Measurements from ENCODE around the gene STK32C. TPM values are rescaled to one million over a fixed set of nuclear protein-coding genes. Genes with fewer than 3 reads are reported as not detected.

Gene STK32C
- total and polyA plus RNA-seq, 4 donors = 4.9 to 12.4 (median 9.7) TPM

- Histone ChIP-seq H3K9me3 (ENCODE audit: control insufficient read depth, low read length) (no peaks in the 10 kb centered on the region), H3K27ac (ENCODE audit: low read depth in 1 of 2, low read length in 2 of 2) (no peak overlapping the region), H3K4me1 (ENCODE audit: control insufficient read depth in 1 of 2, insufficient read depth in 2 of 2, low read length in 2 of 2) (no peaks in the 10 kb centered on the region), H3K27me3 (ENCODE audit: control insufficient read depth in 1 of 2, insufficient read depth in 2 of 2, low read length in 1 of 2) (no peaks in the 10 kb centered on the region), H3K36me3 (ENCODE audit: control insufficient read depth in 1 of 2, insufficient read depth in 2 of 2, low read length in 1 of 2) (no peaks in the 10 kb centered on the region), H3K4me3 (ENCODE audit: low read length in 2 of 2) (no peak overlapping the region)
- ATAC-seq (ENCODE audit: low FRiP score) (no peak), DNase-seq (peak; percentile 22 to 65)
- 47 to 51% methylated on average over 18 of the region's 18 CpGs for WGBS, 2 donors
- intact Hi-C loops (cut with DNase I) = no loop called here
These were observed 114.6 kb downstream of the STK32C start for GRCh38 chr10:132192991-132193665.

GRCh38 chr10:132192076-132192975, 115.4 kb downstream of the STK32C start:
- WGBS, 2 donors = 88 to 93% methylated on average over 28 of the region's 28 CpGs
- H3K4me3 ChIP-seq (ENCODE audit: low read length in 2 of 2) = no peak overlapping the region
- no peak overlapping the region for H3K27ac ChIP-seq (ENCODE audit: low read depth in 1 of 2, low read length in 2 of 2)
- peak; percentile 27 to 62 for DNase-seq
- no peak for ATAC-seq (ENCODE audit: low FRiP score)
- H3K27me3 ChIP-seq (ENCODE audit: control insufficient read depth in 1 of 2, insufficient read depth in 2 of 2, low read length in 1 of 2) = no peaks in the 10 kb centered on the region
- intact Hi-C loops (cut with DNase I) = no loop called here
- no peaks in the 10 kb centered on the region for H3K36me3 ChIP-seq (ENCODE audit: control insufficient read depth in 1 of 2, insufficient read depth in 2 of 2, low read length in 1 of 2)
- H3K9me3 ChIP-seq (ENCODE audit: control insufficient read depth, low read length) = no peaks in the 10 kb centered on the region
- no peaks in the 10 kb centered on the region for H3K4me1 ChIP-seq (ENCODE audit: control insufficient read depth in 1 of 2, insufficient read depth in 2 of 2, low read length in 2 of 2)

- 85 to 87% methylated on average over 17 of the region's 17 CpGs for WGBS, 2 donors
- intact Hi-C loops (cut with DNase I) = no loop called here
- ATAC-seq (ENCODE audit: low FRiP score) (no peak), DNase-seq (no peak)
- Histone ChIP-seq H3K9me3 (ENCODE audit: control insufficient read depth, low read length) (no peaks in the 10 kb centered on the region), H3K4me1 (ENCODE audit: control insufficient read depth in 1 of 2, insufficient read depth in 2 of 2, low read length in 2 of 2) (no peaks in the 10 kb centered on the region), H3K27me3 (ENCODE audit: control insufficient read depth in 1 of 2, insufficient read depth in 2 of 2, low read length in 1 of 2) (no peaks in the 10 kb centered on the region), H3K27ac (ENCODE audit: low read depth in 1 of 2, low read length in 2 of 2) (no peak overlapping the region), H3K4me3 (ENCODE audit: low read length in 2 of 2) (no peak overlapping the region), H3K36me3 (ENCODE audit: control insufficient read depth in 1 of 2, insufficient read depth in 2 of 2, low read length in 1 of 2) (no peaks in the 10 kb centered on the region)
These were observed 117.8 kb downstream of the STK32C start for GRCh38 chr10:132189810-132190422.

- intact Hi-C loops (cut with DNase I) = no loop called here
- DNase-seq (no peak), ATAC-seq (ENCODE audit: low FRiP score) (no peak)
- Histone ChIP-seq H3K4me3 (ENCODE audit: low read length in 2 of 2) (no peak overlapping the region), H3K27me3 (ENCODE audit: control insufficient read depth in 1 of 2, insufficient read depth in 2 of 2, low read length in 1 of 2) (no peaks in the 10 kb centered on the region), H3K9me3 (ENCODE audit: control insufficient read depth, low read length) (no peaks in the 10 kb centered on the region), H3K4me1 (ENCODE audit: control insufficient read depth in 1 of 2, insufficient read depth in 2 of 2, low read length in 2 of 2) (no peaks in the 10 kb centered on the region), H3K36me3 (ENCODE audit: control insufficient read depth in 1 of 2, insufficient read depth in 2 of 2, low read length in 1 of 2) (no peaks in the 10 kb centered on the region), H3K27ac (ENCODE audit: low read depth in 1 of 2, low read length in 2 of 2) (no peak overlapping the region)
- whole genome bisulfite sequencing, 2 donors = 86 to 93% methylated on average over 16 of the region's 16 CpGs
These were observed 118.7 kb downstream of the STK32C start for GRCh38 chr10:132189016-132189415.

- Histone ChIP-seq H3K27me3 (ENCODE audit: control insufficient read depth in 1 of 2, insufficient read depth in 2 of 2, low read length in 1 of 2) (no peaks in the 10 kb centered on the region), H3K4me1 (ENCODE audit: control insufficient read depth in 1 of 2, insufficient read depth in 2 of 2, low read length in 2 of 2) (no peaks in the 10 kb centered on the region), H3K4me3 (ENCODE audit: low read length in 2 of 2) (no peak overlapping the region), H3K36me3 (ENCODE audit: control insufficient read depth in 1 of 2, insufficient read depth in 2 of 2, low read length in 1 of 2) (no peaks in the 10 kb centered on the region), H3K9me3 (ENCODE audit: control insufficient read depth, low read length) (no peaks in the 10 kb centered on the region), H3K27ac (ENCODE audit: low read depth in 1 of 2, low read length in 2 of 2) (no peak overlapping the region)
- intact Hi-C loops (cut with DNase I) = no loop called here
- no peak for ATAC-seq (ENCODE audit: low FRiP score)
- 32 to 38% methylated on average over 13 of the region's 13 CpGs for WGBS, 2 donors
- no peak for DNase-seq
These were observed 119.4 kb downstream of the STK32C start for GRCh38 chr10:132188331-132188730.

- Histone ChIP-seq H3K4me3 (ENCODE audit: low read length in 2 of 2) (peak overlapping the region in 1 of 2 donors; percentile 48), H3K36me3 (ENCODE audit: control insufficient read depth in 1 of 2, insufficient read depth in 2 of 2, low read length in 1 of 2) (no peaks in the 10 kb centered on the region), H3K27me3 (ENCODE audit: control insufficient read depth in 1 of 2, insufficient read depth in 2 of 2, low read length in 1 of 2) (no peaks in the 10 kb centered on the region), H3K27ac (ENCODE audit: low read depth in 1 of 2, low read length in 2 of 2) (no peak overlapping the region), H3K9me3 (ENCODE audit: control insufficient read depth, low read length) (no peaks in the 10 kb centered on the region), H3K4me1 (ENCODE audit: control insufficient read depth in 1 of 2, insufficient read depth in 2 of 2, low read length in 2 of 2) (no peaks in the 10 kb centered on the region)
- ATAC-seq (ENCODE audit: low FRiP score) = no peak
- 0 to 1% methylated on average over 53 to 58 of the region's 58 CpGs for WGBS, 2 donors
- intact Hi-C loops (cut with DNase I) = no loop called here
- DNase-seq = no peak
These were observed 120.2 kb downstream of the STK32C start for GRCh38 chr10:132187430-132188138.

- intact Hi-C loops (cut with DNase I) = no loop called here
These were observed 121.0 kb downstream of the STK32C start, which contains the start of gene DPYSL4 for GRCh38 chr10:132186488-132187429. TSS of gene DPYSL4 (plus strand) at chr10:132186948. CDS start at chr10:132187064, 116 bp downstream.

More at GRCh38 chr10:132186488-132187429, 121.0 kb downstream of the STK32C start, which contains the start of gene DPYSL4:
- Histone ChIP-seq H3K36me3 (ENCODE audit: control insufficient read depth in 1 of 2, insufficient read depth in 2 of 2, low read length in 1 of 2) (no peaks in the 10 kb centered on the region), H3K4me1 (ENCODE audit: control insufficient read depth in 1 of 2, insufficient read depth in 2 of 2, low read length in 2 of 2) (no peaks in the 10 kb centered on the region), H3K9me3 (ENCODE audit: control insufficient read depth, low read length) (no peaks in the 10 kb centered on the region), H3K27ac (ENCODE audit: low read depth in 1 of 2, low read length in 2 of 2) (no peak within 1 kb of the TSS), H3K27me3 (ENCODE audit: control insufficient read depth in 1 of 2, insufficient read depth in 2 of 2, low read length in 1 of 2) (no peaks in the 10 kb centered on the region), H3K4me3 (ENCODE audit: low read length in 2 of 2) (peak within 1 kb of the TSS in 1 of 2 donors; percentile 48)
- ATAC-seq (ENCODE audit: low FRiP score) (no peak), DNase-seq (no peak)
- 1 to 2% methylated on average over 45 to 106 of the region's 109 CpGs for WGBS, 2 donors
